ENCODE results near the gene MARCHF2. TPM values are rescaled to one million over a fixed set of nuclear protein-coding genes. Genes with fewer than 3 reads are reported as not detected.
A peak's percentile ranks its signal among the peaks of the same experiment; 100 is the strongest.

Gene MARCHF2
- total RNA-seq, 1 donor from 2014 or later, result 24.8 TPM

- ChIA-PET CTCF (no interaction called here), POLR2A (no interaction called here)
- no peaks in the 10 kb centered on the region for H3K9me3 Mint-ChIP-seq
- no peak overlapping the region for H3K27ac Mint-ChIP-seq
- ATAC-seq (ENCODE audit: low read depth) (no peak), DNase-seq (no peak)
- peaks cover 35% of the 10 kb centered on the region for H3K36me3 Mint-ChIP-seq (ENCODE audit: low read depth)
- no peak overlapping the region for H3K4me3 Mint-ChIP-seq
- H3K4me1 Mint-ChIP-seq, result peaks cover 36% of the 10 kb centered on the region
- intact Hi-C loops (cut with micrococcal nuclease), result loop anchor here (1.0 to 10.0 kb wide), 3 partner anchors 41 to 237 kb away; no protein-coding TSS in a partner anchor
- no peaks in the 10 kb centered on the region for H3K27me3 Mint-ChIP-seq
- no peak for TF ChIP-seq CTCF (IDR thresholded peaks at IDR 0.05)
Observed at GRCh38 chr19:8395621-8396082, 17.5 kb upstream of the MARCHF2 start.

- TF ChIP-seq CTCF (IDR thresholded peaks at IDR 0.05), result no peak
- ATAC-seq (ENCODE audit: low read depth) (no peak), DNase-seq (no peak)
- ChIA-PET CTCF (no interaction called here), POLR2A (no interaction called here)
- no peaks in the 10 kb centered on the region for H3K27me3 Mint-ChIP-seq
- peaks cover 35% of the 10 kb centered on the region for H3K36me3 Mint-ChIP-seq (ENCODE audit: low read depth)
- no peaks in the 10 kb centered on the region for H3K9me3 Mint-ChIP-seq
- intact Hi-C loops (cut with micrococcal nuclease), result loop anchor here (1.0 to 10.0 kb wide), 3 partner anchors 42 to 238 kb away; no protein-coding TSS in a partner anchor
- peak overlapping the region; percentile 30 for H3K27ac Mint-ChIP-seq
- H3K4me1 Mint-ChIP-seq, result peaks cover 31% of the 10 kb centered on the region
- H3K4me3 Mint-ChIP-seq, result no peak overlapping the region
Observed at GRCh38 chr19:8396185-8396562, 16.9 kb upstream of the MARCHF2 start.

- Mint-ChIP-seq H3K27ac (peak overlapping the region; percentile 50), H3K4me3 (no peak overlapping the region), H3K4me1 (peaks cover 27% of the 10 kb centered on the region), H3K36me3 (ENCODE audit: low read depth) (peaks cover 37% of the 10 kb centered on the region), H3K9me3 (no peaks in the 10 kb centered on the region), H3K27me3 (no peaks in the 10 kb centered on the region)
- ChIA-PET POLR2A (no interaction called here), CTCF (no interaction called here)
- intact Hi-C loops (cut with micrococcal nuclease), result loop anchor here (1.0 to 10.0 kb wide), 3 partner anchors 42 to 238 kb away; no protein-coding TSS in a partner anchor
- DNase-seq (peak; percentile 46), ATAC-seq (ENCODE audit: low read depth) (peak; percentile 96)
- no peak for TF ChIP-seq CTCF (IDR thresholded peaks at IDR 0.05)
Observed at GRCh38 chr19:8396563-8397203, 16.4 kb upstream of the MARCHF2 start.

GRCh38 chr19:8397271-8397670 is 15.8 kb upstream of the MARCHF2 start:
- ATAC-seq (ENCODE audit: low read depth), result no peak
- peaks cover 21% of the 10 kb centered on the region for H3K4me1 Mint-ChIP-seq
- no peak overlapping the region for H3K4me3 Mint-ChIP-seq
- ChIA-PET POLR2A (no interaction called here), CTCF (no interaction called here)
- peaks cover 42% of the 10 kb centered on the region for H3K36me3 Mint-ChIP-seq (ENCODE audit: low read depth)
- no peak overlapping the region for H3K27ac Mint-ChIP-seq
- no peaks in the 10 kb centered on the region for H3K9me3 Mint-ChIP-seq
- H3K27me3 Mint-ChIP-seq, result no peaks in the 10 kb centered on the region
- intact Hi-C loops (cut with micrococcal nuclease), result loop anchor here (10.0 kb wide), 1 partner anchor 132 kb away; no protein-coding TSS in a partner anchor
- TF ChIP-seq CTCF (IDR thresholded peaks at IDR 0.05), result no peak
- DNase-seq, result no peak

- H3K27me3 Mint-ChIP-seq, result no peaks in the 10 kb centered on the region
- CTCF ChIA-PET, result interaction anchor here (1.1 kb wide), 1 partner anchor 49 kb away, joined by 3 read pairs; no protein-coding TSS in a partner anchor
- ATAC-seq (ENCODE audit: low read depth), result no peak
- H3K9me3 Mint-ChIP-seq, result no peaks in the 10 kb centered on the region
- no peak overlapping the region for H3K27ac Mint-ChIP-seq
- no peak for TF ChIP-seq CTCF (IDR thresholded peaks at IDR 0.05)
- no peak overlapping the region for H3K4me3 Mint-ChIP-seq
- DNase-seq, result no peak
- POLR2A ChIA-PET, result no interaction called here
- peaks cover 48% of the 10 kb centered on the region for H3K36me3 Mint-ChIP-seq (ENCODE audit: low read depth)
- peaks cover 19% of the 10 kb centered on the region for H3K4me1 Mint-ChIP-seq
- intact Hi-C loops (cut with micrococcal nuclease), result loop anchor here (10.0 kb wide), 1 partner anchor 133 kb away; no protein-coding TSS in a partner anchor
Observed at GRCh38 chr19:8397746-8398310, 15.3 kb upstream of the MARCHF2 start.

All from activated B cell treated with CpG ODN at 0.5 μM for 24 hours (primary cell).